GM13976 (cell line): Measurements from ENCODE around the gene RPRD1B.
A peak's percentile ranks its signal among the peaks of the same experiment; 100 is the strongest.

Experiments used
- DNase-seq: peaks from one replicate; pipeline ENCODE4 v3.0.0; 2012; ENCODE audit warnings: low spot score
- CTCF ChIP-seq: IDR thresholded peaks from 2 replicates; pipeline ENCODE4 v1.5.1; 2012; ENCODE audit warnings: borderline replicate concordance, mild to moderate bottlenecking; ENCODE audit not compliant: insufficient read depth; ENCODE audit errors: extremely low read depth, missing control alignments, control extremely low read depth
- in situ Hi-C: fragments of 300-500 bp; cut with MboI; formaldehyde crosslinking; loops from one replicate; pipeline ENCODE4 v1.12.0; 2022; ENCODE audit warnings: low sequenced_read_pairs, mixed read lengths, inconsistent platforms; ENCODE audit not compliant: unreplicated experiment

Gene RPRD1B

DNA sequence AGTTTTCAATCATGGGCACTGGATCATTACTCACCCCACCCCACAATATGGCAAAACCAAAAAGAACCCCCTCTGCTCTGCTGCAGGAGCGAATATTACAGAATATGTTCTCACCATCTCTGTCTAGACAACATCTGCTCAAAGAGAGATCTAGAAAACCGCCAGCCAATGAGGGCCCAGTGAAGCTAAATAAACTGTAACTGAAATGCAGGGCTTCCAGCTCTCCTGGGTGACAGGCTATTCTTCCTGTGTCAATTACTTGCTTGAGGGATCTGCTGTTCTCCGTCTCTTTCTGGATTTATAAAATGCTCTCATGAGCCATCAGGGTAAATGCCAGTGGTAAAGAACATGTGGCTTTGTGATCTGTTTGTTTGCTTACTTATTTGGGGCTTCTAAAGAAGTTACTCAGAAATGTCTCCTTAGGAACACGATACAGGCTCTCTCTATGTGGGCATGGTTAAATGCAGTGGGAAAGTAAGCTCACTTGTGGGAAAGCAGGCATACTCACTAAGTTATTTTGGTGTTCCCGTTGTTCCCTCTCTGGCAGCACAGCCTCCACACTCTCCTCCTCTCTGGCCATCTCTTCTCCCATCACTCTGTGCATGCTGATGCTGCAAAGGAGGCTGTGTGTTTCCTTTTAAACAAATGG lies 45.1 kb upstream of the RPRD1B start:
- in situ Hi-C loops: no loop called here
- TF ChIP-seq CTCF: no peak

DNA sequence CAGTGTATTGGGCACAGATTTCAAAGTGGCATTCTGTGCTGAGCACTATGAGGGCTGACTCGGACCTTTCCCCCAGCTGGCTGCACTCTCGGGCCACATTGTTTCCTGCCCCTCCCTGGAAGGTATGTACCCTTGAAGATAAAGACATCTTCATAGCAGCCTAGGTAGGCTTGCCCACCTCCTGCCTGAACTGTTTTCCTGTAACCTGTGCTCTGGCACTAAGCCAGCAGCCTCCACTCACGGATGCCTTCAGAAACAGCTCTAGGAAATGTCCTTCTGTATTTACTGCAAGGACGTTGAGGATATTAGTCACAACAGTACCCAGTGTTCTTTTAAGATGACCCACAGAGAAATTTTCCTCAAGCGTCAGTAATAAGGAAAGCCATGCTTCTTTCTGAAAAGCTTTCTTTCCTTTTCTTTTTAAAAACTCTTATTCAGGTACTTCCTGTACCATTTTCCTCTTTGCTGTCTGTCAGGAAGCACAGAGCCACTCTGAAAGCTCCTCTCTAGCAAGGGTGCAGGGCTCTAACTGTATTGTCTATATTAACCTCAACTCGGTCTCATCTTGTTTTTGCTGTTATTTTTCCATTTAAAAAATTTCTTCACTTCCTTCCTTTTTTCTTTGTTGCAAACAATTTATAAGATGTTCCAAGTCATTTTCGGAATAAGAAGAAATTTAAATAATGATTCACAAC lies 43.8 kb upstream of the RPRD1B start:
- DNase-seq: no peak
- in situ Hi-C loops: loop anchor here (10.0 kb wide), 1 partner anchor 425 kb away; no protein-coding TSS in a partner anchor
- TF ChIP-seq CTCF: no peak

More for the DNA sequence above, 45.1 kb upstream of the RPRD1B start:
- no peak for DNase-seq

DNA sequence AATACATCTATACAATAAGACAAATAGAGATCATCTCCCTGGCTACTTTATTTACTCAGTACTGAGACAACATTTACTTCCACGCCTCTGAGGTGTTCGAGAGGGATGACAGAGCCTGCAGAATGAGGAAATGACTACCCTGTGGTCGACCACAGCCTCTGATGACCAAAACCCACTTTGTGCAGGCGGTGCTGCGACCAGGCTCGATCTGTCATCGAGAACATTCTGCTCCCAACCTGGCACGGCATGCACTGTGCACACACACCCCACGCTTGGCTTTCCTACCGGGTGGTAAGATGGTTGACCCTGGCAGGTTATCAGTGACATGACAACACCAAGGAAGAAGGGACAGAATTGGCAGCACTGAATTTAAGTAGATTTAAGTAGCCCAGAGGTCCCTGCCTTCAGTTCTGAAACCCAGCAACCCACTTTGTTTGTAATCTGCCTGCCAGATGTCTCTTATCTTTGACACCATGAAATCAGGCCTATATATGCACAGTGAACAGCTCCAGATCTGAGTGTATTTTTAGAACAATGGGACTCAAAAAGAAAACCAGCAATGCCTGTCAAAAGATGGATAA lies 42.9 kb upstream of the RPRD1B start:
- peak; percentile 86 for DNase-seq
- in situ Hi-C loops: loop anchor here (10.0 kb wide), 1 partner anchor 426 kb away; no protein-coding TSS in a partner anchor
- no peak for TF ChIP-seq CTCF

DNA sequence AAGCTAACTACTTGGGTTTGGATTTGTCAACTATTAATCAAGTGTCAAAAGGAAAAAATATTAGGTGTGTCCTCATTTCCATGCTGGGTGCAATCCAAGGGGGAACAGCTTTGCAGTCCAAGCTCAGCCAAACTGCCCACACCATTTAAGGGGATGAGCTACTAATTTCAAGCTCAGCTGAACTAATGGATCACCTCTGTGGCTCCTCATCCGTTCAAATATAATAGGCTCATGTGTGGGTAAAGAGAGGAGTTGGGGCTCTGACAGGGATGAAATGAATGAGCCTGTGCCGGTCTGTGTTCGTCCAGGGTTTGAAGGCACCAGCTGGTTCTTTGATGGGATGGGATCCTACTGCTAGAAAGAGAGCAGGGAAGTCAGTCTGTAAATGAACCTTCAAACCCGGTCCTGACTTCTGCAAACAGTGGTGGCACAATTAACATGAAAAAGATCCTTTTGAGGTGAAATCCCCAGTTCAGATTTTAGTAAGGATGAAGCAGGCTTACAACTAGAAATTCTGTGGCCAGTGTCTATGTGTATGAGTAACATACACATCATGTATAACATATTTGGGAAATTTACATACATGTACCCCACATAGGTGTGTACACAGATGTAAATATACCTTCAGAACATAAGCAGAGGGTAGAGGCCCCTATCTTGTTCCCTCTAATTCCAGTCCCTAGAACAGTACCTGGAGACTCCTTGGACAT lies 42.2 kb upstream of the RPRD1B start:
- TF ChIP-seq CTCF: no peak
- DNase-seq: no peak
- in situ Hi-C loops: loop anchor here (10.0 kb wide), 1 partner anchor 427 kb away; no protein-coding TSS in a partner anchor

- DNase-seq: no peak
- no peak for TF ChIP-seq CTCF
- in situ Hi-C loops: loop anchor here (10.0 kb wide), 1 partner anchor 427 kb away; no protein-coding TSS in a partner anchor
Observed at GRCh38 chr20:37991908-37992307, 41.6 kb upstream of the RPRD1B start.

DNA sequence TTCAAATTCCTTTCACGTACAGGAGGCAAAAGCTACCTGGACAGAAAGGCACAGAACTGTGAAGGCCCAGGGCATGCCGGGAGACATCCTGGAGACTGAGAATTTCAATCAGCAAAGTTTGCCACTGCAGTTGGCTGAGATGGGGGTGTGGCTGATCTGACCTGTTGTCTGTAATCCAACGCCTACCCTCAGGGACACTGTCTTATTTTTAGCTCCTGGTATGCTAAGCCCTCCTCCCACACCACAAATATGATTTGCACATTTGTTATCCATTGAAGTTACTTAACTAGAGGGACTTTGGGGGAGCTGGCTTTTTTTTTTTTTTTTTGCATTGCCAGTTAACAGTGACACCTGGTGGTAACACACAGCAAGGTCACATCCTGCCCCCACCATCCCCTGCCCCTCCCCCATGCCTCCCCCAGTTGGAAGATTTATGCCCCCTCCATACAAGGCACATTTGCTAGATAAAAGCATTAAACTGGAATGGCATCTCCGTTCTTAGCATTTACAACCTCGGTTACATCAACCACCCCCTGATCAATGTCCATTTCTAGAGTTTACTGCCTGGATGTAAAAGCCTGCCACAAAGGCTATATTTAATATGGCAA lies 40.6 kb upstream of the RPRD1B start:
- no peak for TF ChIP-seq CTCF
- in situ Hi-C loops: loop anchor here (10.0 kb wide), 1 partner anchor 428 kb away; no protein-coding TSS in a partner anchor
- DNase-seq: peak; percentile 65
